H1 (cell line): ENCODE measurements around the gene FRRS1.

Experiments
- POLR2A ChIP-seq, 2 experiments: IDR thresholded peaks; 1 replicate in 1 of 2; 2 replicates in 1 of 2; pipeline ENCODE4 v1.6.1; 2011; ENCODE audit warnings: low read depth in 2 of 2, low read length in 2 of 2, mild to moderate bottlenecking in 2 of 2; ENCODE audit errors: control extremely low read depth in 1 of 2
- RFX5 ChIP-seq: IDR thresholded peaks from 2 replicates; pipeline ENCODE4 v1.6.1; 2011; ENCODE audit warnings: low read depth, low read length, improper control_type of control experiment, borderline replicate concordance
- SUZ12 ChIP-seq: fragments of 200-600 bp; sonication (generic); IDR thresholded peaks from 2 replicates; pipeline ENCODE4 v1.6.1; 2012; ENCODE audit warnings: mild to moderate bottlenecking, inconsistent platforms, low read length, moderate library complexity, mixed read lengths
- TCF12 ChIP-seq: IDR thresholded peaks from 2 replicates; pipeline ENCODE4 v1.6.1; 2011; ENCODE audit warnings: low read depth, mild to moderate bottlenecking, low read length
- TF ChIP-seq, protein P1 (sequence below): IDR thresholded peaks from 2 replicates; pipeline ENCODE4 v1.6.1; 2012; ENCODE audit warnings: inconsistent platforms
- TF ChIP-seq, protein P2 (sequence below), 3 experiments: IDR thresholded peaks; 1 replicate in 2 of 3; 2 replicates in 1 of 3; pipeline versions ENCODE4 v1.5.1 to v1.6.1; 2011; ENCODE audit warnings: low read length in 3 of 3, mild to moderate bottlenecking in 3 of 3, inconsistent platforms in 2 of 3, low read depth in 1 of 3, moderate library complexity in 1 of 3; ENCODE audit not compliant: insufficient read depth in 1 of 3; ENCODE audit errors: control extremely low read depth in 1 of 3

DNA sequence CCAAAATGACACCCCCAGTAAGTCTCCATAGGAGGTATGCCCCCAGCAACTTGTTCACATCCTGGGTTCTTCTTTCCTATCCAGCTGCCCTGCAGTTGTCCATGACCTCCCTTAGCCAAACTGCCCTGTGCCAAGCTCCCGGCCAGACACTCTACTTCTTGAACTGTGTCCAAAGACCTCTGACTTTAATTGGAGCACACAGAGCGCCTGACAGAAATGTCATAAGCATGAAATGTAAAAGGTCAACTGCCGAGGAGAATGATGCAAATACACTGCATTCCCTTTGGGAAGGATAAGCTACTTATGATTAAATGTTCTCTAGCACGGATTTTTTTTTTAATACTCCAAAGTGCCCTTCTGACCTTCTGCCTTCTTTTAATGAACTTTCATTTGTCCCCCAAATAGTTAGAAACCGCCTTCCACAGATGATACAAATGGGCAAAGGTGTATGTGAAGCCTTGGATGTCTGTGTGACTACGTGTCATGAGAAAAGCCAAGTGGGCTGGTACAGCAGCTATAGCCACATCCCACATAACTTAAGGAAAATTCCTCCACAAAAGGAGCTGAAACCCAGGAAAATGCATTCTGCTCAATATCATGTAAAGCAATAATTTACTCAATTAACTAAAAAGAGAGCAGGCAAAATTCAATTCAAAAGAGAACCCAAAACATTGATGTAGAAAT is 93.8 kb downstream of the FRRS1 start:
- TF ChIP-seq TCF12 (no peak), RFX5 (no peak), SUZ12 (no peak), POLR2A (IDR thresholded peaks at IDR 0.05; ENCODE audit: control extremely low read depth in 1 of 2, low read depth in 2 of 2, low read length in 2 of 2) (no peak)
- TF ChIP-seq, protein P1, sequence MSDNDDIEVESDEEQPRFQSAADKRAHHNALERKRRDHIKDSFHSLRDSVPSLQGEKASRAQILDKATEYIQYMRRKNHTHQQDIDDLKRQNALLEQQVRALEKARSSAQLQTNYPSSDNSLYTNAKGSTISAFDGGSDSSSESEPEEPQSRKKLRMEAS = no peak
- TF ChIP-seq, protein P2, sequence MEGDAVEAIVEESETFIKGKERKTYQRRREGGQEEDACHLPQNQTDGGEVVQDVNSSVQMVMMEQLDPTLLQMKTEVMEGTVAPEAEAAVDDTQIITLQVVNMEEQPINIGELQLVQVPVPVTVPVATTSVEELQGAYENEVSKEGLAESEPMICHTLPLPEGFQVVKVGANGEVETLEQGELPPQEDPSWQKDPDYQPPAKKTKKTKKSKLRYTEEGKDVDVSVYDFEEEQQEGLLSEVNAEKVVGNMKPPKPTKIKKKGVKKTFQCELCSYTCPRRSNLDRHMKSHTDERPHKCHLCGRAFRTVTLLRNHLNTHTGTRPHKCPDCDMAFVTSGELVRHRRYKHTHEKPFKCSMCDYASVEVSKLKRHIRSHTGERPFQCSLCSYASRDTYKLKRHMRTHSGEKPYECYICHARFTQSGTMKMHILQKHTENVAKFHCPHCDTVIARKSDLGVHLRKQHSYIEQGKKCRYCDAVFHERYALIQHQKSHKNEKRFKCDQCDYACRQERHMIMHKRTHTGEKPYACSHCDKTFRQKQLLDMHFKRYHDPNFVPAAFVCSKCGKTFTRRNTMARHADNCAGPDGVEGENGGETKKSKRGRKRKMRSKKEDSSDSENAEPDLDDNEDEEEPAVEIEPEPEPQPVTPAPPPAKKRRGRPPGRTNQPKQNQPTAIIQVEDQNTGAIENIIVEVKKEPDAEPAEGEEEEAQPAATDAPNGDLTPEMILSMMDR (IDR thresholded peaks at IDR 0.05; ENCODE audit: control extremely low read depth in 1 of 3, insufficient read depth in 1 of 3, low read depth in 1 of 3, low read length in 3 of 3) = no peak
